Activated naive CD8-positive, alpha-beta T cell (primary cell): Measurements from ENCODE around the gene ATG2B.
"Not testable (repeated sequence)": the region's sequence is repeated elsewhere in the genome, so short reads cannot be mapped to it uniquely, and the experiment has no call there.

Experiments used
- H3K27ac Mint-ChIP-seq: one replicate; pipeline ENCODE4 v1.8.0; 2021; ENCODE audit warnings: mixed read lengths
- H3K27me3 Mint-ChIP-seq: one replicate; pipeline ENCODE4 v1.8.0; 2021; ENCODE audit warnings: mixed read lengths
- H3K36me3 Mint-ChIP-seq: one replicate; pipeline ENCODE4 v1.8.0; 2021; ENCODE audit warnings: mixed read lengths
- H3K4me1 Mint-ChIP-seq: one replicate; pipeline ENCODE4 v1.8.0; 2021; ENCODE audit warnings: low read depth, mixed read lengths
- H3K4me3 Mint-ChIP-seq: one replicate; pipeline ENCODE4 v1.8.0; 2021; ENCODE audit warnings: mild to moderate bottlenecking, mixed read lengths
- H3K9me3 Mint-ChIP-seq: one replicate; pipeline ENCODE4 v1.8.0; 2021; ENCODE audit warnings: low read depth, mixed read lengths

The ATG2B gene

DNA sequence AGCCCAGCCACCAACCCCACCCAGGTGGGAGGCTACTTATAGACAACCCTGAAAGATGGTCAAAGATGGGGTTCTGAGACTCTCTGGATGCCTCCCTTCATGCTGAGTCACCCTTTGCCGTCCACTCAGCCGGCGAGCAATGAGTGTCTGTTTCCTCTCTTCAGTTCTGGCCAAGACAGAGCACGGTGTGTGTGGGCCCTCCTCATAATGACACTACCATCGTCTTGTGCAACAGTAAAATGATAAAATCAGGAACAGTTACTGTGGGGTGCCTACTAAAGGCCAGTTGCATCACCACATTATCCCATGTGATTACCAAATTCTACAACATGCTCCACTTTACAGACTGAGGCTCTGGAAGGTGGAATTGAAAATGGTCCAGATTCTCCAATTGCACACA is 114.1 kb downstream of the ATG2B start:
- no peaks in the 10 kb centered on the region for H3K9me3 Mint-ChIP-seq
- peaks cover 24% of the 10 kb centered on the region for H3K27me3 Mint-ChIP-seq
- no peaks in the 10 kb centered on the region for H3K36me3 Mint-ChIP-seq
- no peak overlapping the region for H3K27ac Mint-ChIP-seq
- no peak overlapping the region for H3K4me3 Mint-ChIP-seq
- H3K4me1 Mint-ChIP-seq, result no peaks in the 10 kb centered on the region

DNA sequence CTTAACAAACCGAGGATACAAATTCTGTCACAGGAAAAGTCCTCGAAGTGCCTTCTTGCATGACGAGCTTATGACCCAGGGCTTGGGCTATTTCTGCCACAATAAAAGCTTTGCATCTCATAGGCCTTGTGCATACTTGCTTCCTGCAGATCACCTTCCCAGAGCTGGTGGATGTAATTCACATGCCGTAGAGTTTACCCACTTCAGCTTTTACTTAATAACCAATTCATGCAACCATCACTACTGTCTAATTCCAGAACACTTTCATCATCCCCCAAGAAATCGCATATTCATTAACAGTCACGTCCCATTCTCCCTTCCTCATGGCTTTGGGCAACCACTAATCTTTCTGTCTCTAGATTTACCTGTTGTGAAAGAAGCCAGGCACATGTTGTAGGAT is 116.1 kb downstream of the ATG2B start:
- Mint-ChIP-seq H3K4me1 (no peaks in the 10 kb centered on the region), H3K9me3 (no peaks in the 10 kb centered on the region), H3K36me3 (no peaks in the 10 kb centered on the region), H3K27ac (no peak overlapping the region), H3K27me3 (peaks cover 23% of the 10 kb centered on the region), H3K4me3 (no peak overlapping the region)

DNA sequence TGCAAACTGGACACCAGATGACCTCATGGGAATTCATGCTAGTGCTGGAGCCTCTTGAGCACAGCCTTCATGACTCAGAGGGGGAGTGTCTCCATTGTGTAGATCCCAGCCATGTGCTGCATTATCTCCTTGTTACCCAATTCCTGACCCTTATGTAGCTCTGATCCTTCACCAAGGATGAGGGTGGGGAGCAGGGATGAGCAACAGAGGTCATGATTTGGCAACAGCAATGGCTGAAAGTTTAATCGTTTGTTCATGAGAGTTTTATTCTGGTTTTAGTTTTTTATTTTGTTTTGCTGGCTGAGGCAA is 116.6 kb downstream of the ATG2B start:
- peaks cover 20% of the 10 kb centered on the region for H3K27me3 Mint-ChIP-seq
- no peak overlapping the region for H3K27ac Mint-ChIP-seq
- H3K36me3 Mint-ChIP-seq, result no peaks in the 10 kb centered on the region
- H3K4me1 Mint-ChIP-seq, result no peaks in the 10 kb centered on the region
- no peaks in the 10 kb centered on the region for H3K9me3 Mint-ChIP-seq
- no peak overlapping the region for H3K4me3 Mint-ChIP-seq

DNA sequence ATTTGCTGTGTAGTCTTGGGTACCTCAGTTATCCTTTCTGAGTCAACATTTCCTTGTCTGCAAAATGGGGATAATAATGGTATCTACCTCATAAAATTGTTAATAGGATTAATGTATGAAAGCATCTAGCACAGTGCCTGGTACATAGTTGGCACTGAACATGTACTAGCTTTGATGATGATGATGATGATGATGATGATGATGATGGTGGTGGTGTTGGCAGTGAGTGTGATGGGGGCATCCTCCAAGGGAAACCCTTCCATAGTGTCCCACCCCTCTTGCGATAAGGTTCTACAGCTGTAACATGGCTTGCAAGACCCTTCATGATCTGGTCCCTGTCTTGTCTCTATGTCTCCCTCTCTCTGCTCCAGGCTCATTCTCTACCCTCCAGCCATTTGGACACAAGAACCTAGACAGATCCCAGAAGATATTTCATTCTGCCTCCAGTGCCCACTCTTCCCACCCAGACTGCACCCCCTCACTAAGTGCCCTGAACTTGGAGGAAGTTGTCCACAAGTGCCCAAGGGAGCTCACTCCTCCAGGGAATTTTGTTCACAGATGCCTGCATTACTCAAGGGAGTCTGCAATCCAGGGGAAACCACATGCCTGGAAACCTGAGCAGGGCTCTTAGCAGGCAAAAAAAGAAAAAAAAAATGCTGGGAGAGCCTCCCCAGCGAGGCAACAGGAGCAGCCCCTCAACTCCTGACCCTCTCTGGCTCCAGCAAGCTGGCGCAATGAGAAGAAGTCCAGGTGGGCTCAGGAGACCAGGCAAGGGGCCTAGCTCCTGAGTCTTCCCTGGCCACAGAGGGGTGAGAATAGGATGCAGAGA is 117.2 kb downstream of the ATG2B start:
- Mint-ChIP-seq H3K4me1 (no peaks in the 10 kb centered on the region), H3K4me3 (no peak overlapping the region), H3K36me3 (no peaks in the 10 kb centered on the region), H3K27me3 (peaks cover 20% of the 10 kb centered on the region), H3K9me3 (no peaks in the 10 kb centered on the region), H3K27ac (no peak overlapping the region)

DNA sequence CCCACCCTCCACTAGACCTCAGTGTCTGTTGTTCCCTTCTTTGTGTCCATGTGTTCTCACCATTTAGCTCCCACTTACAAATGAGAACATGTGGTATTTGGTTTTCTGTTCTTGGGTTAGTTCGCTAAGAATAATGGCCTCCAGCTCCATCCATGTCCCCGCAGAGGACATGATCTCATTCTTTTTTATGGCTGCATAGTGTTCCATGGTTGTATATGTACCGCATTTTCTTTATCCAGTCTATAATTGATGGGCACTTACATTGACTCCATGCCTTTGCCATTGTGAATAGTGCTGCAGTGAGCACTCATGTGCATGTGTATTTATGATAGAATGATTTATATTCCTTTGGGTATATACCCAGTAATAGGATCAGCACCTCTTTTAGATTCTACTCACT is 118.1 kb downstream of the ATG2B start:
- H3K27ac Mint-ChIP-seq, H3K36me3 Mint-ChIP-seq, H3K9me3 Mint-ChIP-seq, H3K4me1 Mint-ChIP-seq, H3K4me3 Mint-ChIP-seq: not testable (repeated sequence)
- H3K27me3 Mint-ChIP-seq, result peaks cover 15% of the 10 kb centered on the region

DNA sequence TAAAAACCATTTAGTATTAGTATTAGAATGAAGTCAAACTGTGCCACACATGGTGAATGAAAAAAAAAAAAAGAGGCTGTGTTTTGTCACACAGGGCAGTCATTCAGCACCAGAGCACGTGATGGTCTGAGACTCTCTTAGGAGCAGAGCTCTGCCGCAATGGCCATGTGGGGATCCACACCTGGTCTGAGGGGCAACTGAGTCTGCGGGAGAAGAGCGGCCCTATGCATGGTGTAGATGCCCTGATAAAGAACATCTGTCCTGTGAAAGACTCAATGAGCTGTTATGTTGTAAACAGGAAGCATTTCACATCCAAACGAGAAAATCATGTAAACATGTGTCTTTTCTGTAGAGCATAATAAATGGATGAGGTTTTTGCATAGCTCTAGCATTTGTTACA is 119.4 kb downstream of the ATG2B start:
- no peak overlapping the region for H3K4me3 Mint-ChIP-seq
- no peaks in the 10 kb centered on the region for H3K36me3 Mint-ChIP-seq
- H3K27ac Mint-ChIP-seq, result no peak overlapping the region
- peaks cover 12% of the 10 kb centered on the region for H3K27me3 Mint-ChIP-seq
- H3K4me1 Mint-ChIP-seq, result no peaks in the 10 kb centered on the region
- H3K9me3 Mint-ChIP-seq, result no peaks in the 10 kb centered on the region

DNA sequence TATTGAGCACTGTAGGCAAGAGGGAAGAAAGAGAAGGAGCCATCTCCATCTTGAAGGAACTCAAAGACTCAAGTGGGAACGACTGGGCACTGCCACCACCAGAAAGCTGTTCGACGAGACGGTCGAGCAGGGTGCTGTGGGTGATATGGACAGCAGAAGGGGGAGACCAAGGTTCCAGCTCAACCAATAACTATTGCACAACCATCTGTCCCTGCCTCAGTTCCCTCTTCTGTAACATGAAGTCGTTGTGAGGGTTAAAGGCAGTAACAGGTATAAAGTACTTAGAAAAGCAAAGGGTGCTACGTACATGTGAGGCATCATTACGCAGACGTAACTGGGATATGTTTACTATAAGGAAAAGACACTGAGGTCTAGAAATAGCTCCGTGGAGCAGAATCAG is 121.0 kb downstream of the ATG2B start:
- H3K4me1 Mint-ChIP-seq, result no peaks in the 10 kb centered on the region
- H3K4me3 Mint-ChIP-seq, result no peak overlapping the region
- H3K9me3 Mint-ChIP-seq, result no peaks in the 10 kb centered on the region
- no peak overlapping the region for H3K27ac Mint-ChIP-seq
- H3K27me3 Mint-ChIP-seq, result peaks cover 8% of the 10 kb centered on the region
- no peaks in the 10 kb centered on the region for H3K36me3 Mint-ChIP-seq

DNA sequence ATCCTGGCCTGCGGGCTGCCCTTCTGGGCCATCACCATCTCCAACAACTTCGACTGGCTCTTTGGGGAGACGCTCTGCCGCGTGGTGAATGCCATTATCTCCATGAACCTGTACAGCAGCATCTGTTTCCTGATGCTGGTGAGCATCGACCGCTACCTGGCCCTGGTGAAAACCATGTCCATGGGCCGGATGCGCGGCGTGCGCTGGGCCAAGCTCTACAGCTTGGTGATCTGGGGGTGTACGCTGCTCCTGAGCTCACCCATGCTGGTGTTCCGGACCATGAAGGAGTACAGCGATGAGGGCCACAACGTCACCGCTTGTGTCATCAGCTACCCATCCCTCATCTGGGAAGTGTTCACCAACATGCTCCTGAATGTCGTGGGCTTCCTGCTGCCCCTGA is 122.5 kb downstream of the ATG2B start:
- H3K9me3 Mint-ChIP-seq, result no peaks in the 10 kb centered on the region
- H3K36me3 Mint-ChIP-seq, result no peaks in the 10 kb centered on the region
- H3K4me1 Mint-ChIP-seq, result no peaks in the 10 kb centered on the region
- peaks cover 3% of the 10 kb centered on the region for H3K27me3 Mint-ChIP-seq
- H3K27ac Mint-ChIP-seq, result no peak overlapping the region
- no peak overlapping the region for H3K4me3 Mint-ChIP-seq

DNA sequence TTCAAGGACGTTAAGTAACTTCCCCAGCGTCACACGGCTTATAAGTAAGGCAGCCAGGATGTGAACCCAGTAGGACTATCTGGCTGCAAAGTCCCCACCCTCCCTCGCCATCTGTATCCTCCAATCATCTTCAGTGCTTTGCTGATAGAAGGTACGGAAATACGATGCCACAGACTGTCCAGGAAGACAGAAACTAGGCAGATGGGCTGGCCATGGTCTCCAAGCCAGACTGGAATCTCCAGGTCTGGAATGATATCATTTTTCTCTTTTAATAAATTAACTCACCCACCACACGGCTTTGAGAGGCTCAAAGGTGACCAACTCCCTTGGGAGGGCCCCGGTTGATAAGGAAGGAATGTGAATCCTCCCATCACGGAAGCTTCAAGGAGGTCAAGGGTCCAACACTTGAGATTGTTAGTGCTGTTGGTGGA is 123.4 kb downstream of the ATG2B start:
- Mint-ChIP-seq H3K27me3 (no peaks in the 10 kb centered on the region), H3K36me3 (no peaks in the 10 kb centered on the region), H3K4me1 (no peaks in the 10 kb centered on the region), H3K4me3 (no peak overlapping the region), H3K27ac (no peak overlapping the region), H3K9me3 (no peaks in the 10 kb centered on the region)

DNA sequence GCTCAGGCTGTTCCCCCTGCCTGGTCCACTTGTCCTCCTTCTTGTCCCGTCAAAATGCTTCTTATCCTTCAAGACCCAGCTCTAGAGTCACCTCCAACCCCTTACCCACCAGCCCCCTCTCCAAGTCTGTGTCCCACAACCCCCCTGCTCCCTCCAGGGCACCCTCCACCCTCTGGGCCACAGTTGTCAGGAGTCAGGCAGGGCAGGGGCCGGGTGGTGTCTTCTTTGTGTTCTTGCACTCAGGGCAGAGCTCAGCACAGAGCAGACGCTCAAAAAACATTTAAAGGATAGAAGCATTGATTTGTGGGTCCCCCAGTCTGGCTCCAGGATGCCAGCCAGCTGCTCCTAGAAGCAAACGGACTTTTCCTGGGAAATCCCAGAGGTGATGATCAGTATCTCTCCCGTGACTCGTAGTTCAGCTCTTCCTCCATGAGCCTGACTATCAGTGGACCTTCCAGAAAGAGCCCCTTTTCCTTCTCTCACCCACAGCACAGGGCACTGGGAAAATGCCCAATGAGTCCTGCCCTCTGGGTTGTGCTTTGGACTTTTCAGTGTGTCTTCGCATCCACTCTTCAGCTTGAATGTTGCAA is 124.4 kb downstream of the ATG2B start:
- H3K4me3 Mint-ChIP-seq, result no peak overlapping the region
- H3K36me3 Mint-ChIP-seq, result no peaks in the 10 kb centered on the region
- H3K27me3 Mint-ChIP-seq, result no peaks in the 10 kb centered on the region
- H3K9me3 Mint-ChIP-seq, result no peaks in the 10 kb centered on the region
- H3K27ac Mint-ChIP-seq, result no peak overlapping the region
- H3K4me1 Mint-ChIP-seq, result no peaks in the 10 kb centered on the region

DNA sequence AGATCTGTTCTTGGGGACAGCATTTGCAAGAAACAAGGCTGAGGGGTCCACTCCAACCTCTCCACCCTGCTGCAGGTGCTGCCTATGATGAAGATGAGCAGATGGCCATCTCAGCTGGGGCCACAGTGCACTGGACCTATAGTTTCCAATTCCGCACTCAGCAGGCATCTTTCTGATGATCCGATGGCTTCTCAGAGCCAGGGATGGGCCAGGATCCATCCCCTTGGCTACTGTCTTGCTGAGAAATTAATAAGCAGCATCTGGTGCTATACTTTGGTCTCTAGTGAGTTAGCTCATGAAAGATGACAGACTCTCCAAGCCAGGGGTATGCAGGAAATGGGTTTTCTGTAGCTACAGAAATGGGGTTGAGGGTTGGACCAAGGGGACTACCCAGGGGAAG is 125.5 kb downstream of the ATG2B start:
- no peaks in the 10 kb centered on the region for H3K27me3 Mint-ChIP-seq
- H3K4me1 Mint-ChIP-seq, result no peaks in the 10 kb centered on the region
- no peaks in the 10 kb centered on the region for H3K9me3 Mint-ChIP-seq
- H3K36me3 Mint-ChIP-seq, result no peaks in the 10 kb centered on the region
- no peak overlapping the region for H3K27ac Mint-ChIP-seq
- H3K4me3 Mint-ChIP-seq, result no peak overlapping the region

DNA sequence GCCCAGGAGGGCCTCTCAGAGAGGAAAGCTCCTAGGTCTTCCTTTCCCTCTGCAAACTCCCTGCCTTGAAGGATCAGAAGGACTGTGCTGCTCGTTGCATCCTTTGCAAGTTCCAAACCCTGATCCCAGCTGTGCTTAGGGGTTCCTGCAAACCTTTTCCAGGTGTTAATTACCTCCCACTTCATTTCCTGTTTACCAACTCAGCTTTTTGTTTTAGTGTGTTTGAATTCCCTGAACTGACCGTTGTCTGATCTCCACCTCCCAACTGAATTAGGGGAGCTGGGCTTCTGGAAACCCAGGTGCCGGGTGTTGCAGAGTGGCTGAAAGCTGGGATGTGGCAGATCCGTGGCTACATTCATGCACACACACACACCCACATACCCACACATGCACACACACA is 127.7 kb downstream of the ATG2B start:
- H3K27ac Mint-ChIP-seq, result no peak overlapping the region
- no peaks in the 10 kb centered on the region for H3K36me3 Mint-ChIP-seq
- H3K4me1 Mint-ChIP-seq, result no peaks in the 10 kb centered on the region

DNA sequence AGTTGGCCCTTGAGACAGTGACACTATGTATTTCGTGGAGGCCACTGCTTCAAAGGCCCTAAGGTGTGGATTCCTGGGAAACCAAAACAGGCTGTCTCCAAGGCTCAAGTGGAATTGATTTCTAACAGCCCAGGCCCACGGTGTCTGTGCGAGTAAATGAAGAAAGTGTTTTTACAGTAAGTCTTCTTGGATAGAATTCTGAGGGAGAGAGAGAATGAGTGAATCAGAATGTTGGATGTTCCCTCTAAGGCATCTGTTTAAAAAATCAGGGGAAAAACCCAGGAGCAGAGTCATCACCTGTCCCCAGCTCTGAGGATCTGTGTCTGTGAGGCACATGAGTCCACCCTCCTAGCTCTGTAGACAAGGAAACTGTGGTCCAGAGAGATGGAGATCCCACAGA is 129.5 kb downstream of the ATG2B start:
- Mint-ChIP-seq H3K4me1 (no peaks in the 10 kb centered on the region), H3K9me3 (no peaks in the 10 kb centered on the region), H3K4me3 (no peak overlapping the region), H3K27ac (no peak overlapping the region), H3K36me3 (no peaks in the 10 kb centered on the region), H3K27me3 (no peaks in the 10 kb centered on the region)

More for the DNA sequence above, 127.7 kb downstream of the ATG2B start:
- no peaks in the 10 kb centered on the region for H3K27me3 Mint-ChIP-seq
- no peaks in the 10 kb centered on the region for H3K9me3 Mint-ChIP-seq
- no peak overlapping the region for H3K4me3 Mint-ChIP-seq

DNA sequence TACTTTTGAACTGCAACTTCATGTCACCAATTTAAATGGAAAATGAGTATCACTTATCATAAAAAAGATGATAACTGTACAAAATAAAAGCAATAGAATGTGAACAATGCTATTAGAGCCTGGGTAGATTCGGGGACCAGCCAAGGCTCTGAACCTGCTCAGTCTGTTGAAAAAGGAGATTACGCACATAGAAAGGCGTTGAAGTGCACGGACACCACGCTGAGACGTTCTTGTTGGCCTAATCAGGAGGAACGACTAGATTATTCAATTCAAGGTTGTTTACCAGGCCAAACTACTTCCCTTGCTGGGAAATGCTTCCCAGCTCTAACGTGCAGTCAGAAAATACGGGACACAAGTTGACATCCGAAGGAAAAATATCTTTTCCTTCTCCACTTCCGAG is 130.6 kb downstream of the ATG2B start:
- no peak overlapping the region for H3K4me3 Mint-ChIP-seq
- no peaks in the 10 kb centered on the region for H3K9me3 Mint-ChIP-seq
- H3K27ac Mint-ChIP-seq, result no peak overlapping the region
- no peaks in the 10 kb centered on the region for H3K36me3 Mint-ChIP-seq
- no peaks in the 10 kb centered on the region for H3K4me1 Mint-ChIP-seq
- no peaks in the 10 kb centered on the region for H3K27me3 Mint-ChIP-seq

DNA sequence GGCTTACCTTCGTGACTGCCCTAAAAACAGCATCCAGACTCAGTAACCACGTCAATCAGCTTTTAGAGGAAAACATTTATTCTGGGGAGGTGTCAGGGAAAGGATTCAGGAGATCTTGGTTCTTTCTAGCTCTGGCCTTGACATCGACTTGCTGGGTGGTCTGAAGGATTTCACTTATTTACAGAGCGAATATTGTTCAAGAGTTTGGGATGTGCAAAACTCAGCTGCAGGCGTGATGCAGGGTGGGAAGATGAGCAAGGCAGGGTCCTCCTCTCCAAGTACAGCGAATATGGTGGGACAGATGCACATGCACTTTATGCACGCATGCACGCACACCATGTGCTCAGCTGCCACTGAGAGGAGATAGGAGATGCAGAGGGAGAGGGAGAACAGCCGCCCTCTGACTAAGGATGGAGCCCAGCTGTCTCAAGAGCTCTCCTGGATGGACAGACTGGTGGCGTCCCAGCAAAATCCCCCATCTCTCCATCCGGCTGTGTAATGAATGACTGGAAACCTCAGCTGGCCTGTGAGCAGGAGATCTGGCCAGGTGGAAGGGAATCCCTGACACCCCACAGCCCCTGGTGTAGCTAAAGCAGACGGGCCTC is 131.5 kb downstream of the ATG2B start:
- Mint-ChIP-seq H3K27ac (no peak overlapping the region), H3K9me3 (no peaks in the 10 kb centered on the region), H3K36me3 (no peaks in the 10 kb centered on the region), H3K4me3 (no peak overlapping the region), H3K27me3 (no peaks in the 10 kb centered on the region), H3K4me1 (no peaks in the 10 kb centered on the region)

DNA sequence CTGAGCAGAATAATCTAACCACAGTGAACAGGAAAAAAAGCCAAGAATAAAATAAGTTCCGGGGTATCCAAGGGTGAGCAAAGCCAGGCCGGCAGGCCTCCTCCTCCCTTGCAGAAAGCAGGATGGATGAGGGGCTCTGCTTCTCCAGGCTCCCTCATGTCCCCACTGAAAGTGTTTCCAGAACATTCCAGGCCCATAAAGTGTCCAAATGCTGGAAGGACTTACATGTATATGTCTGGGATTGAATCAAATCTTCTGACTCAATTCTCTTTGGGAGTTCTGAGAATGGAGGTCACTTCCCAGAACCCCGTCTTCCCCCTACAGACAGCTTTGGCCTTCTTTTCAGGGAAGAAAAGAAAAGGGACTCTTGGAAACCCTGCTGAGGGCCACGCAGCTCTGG is 132.1 kb downstream of the ATG2B start:
- H3K36me3 Mint-ChIP-seq, result no peaks in the 10 kb centered on the region
- no peak overlapping the region for H3K27ac Mint-ChIP-seq
- H3K4me1 Mint-ChIP-seq, result no peaks in the 10 kb centered on the region
- no peaks in the 10 kb centered on the region for H3K9me3 Mint-ChIP-seq
- no peaks in the 10 kb centered on the region for H3K27me3 Mint-ChIP-seq
- no peak overlapping the region for H3K4me3 Mint-ChIP-seq
